ENCODE measurements around the gene IL18BP.

GRCh38 chr11:71998061-71998460 is 648 bp upstream of the IL18BP start:
- no peak for TF ChIP-seq GLIS3 (CRISPR knock-in tag; IDR thresholded peaks at IDR 0.05)
- no peak for TF ChIP-seq PATZ1 (CRISPR knock-in tag; IDR thresholded peaks at IDR 0.05; ENCODE audit: borderline replicate concordance)
- no peak for TF ChIP-seq ZNF8 (CRISPR knock-in tag; IDR thresholded peaks at IDR 0.05)
- TF ChIP-seq POU6F1 (CRISPR knock-in tag; IDR thresholded peaks at IDR 0.05; ENCODE audit: borderline replicate concordance, low read depth): no peak
- TF ChIP-seq ISL1 (CRISPR knock-in tag; IDR thresholded peaks at IDR 0.05): no peak
- no peak for TF ChIP-seq ARNTL (CRISPR knock-in tag; IDR thresholded peaks at IDR 0.05; ENCODE audit: borderline replicate concordance, low read depth)
- TF ChIP-seq ESRRG (CRISPR knock-in tag; IDR thresholded peaks at IDR 0.05): no peak
- TF ChIP-seq RARB (CRISPR knock-in tag; IDR thresholded peaks at IDR 0.05): no peak
- no peak for TF ChIP-seq CSRNP3 (CRISPR knock-in tag; IDR thresholded peaks at IDR 0.05)
